ENCODE results near the gene EXOG.

Gene EXOG

GRCh38 chr3:38566215-38566528 is 70.0 kb downstream of the EXOG start:
- TF ChIP-seq TAF1 (IDR thresholded peaks at IDR 0.05; ENCODE audit: borderline replicate concordance, insufficient read depth, low read length), result no peak
- TF ChIP-seq FOXP2 (optimal IDR thresholded peaks at IDR 0.05; ENCODE audit: borderline replicate concordance, extremely low read depth, extremely low read length, insufficient read depth), result no peak
- no peak for TF ChIP-seq REST (IDR thresholded peaks at IDR 0.05; ENCODE audit: insufficient read depth in 1 of 2, low read depth in 2 of 2, low read length in 2 of 2)
- no peak for TF ChIP-seq POLR2AphosphoS5 (IDR thresholded peaks at IDR 0.05; ENCODE audit: low read depth, low read length)
- no peak for TF ChIP-seq SIN3A (IDR thresholded peaks at IDR 0.05; ENCODE audit: borderline replicate concordance, insufficient read depth, low read length)

GRCh38 chr3:38567498-38567897 is 71.4 kb downstream of the EXOG start:
- TF ChIP-seq REST (IDR thresholded peaks at IDR 0.05; ENCODE audit: insufficient read depth in 1 of 2, low read depth in 2 of 2, low read length in 2 of 2), result no peak
- no peak for TF ChIP-seq FOXP2 (optimal IDR thresholded peaks at IDR 0.05; ENCODE audit: borderline replicate concordance, extremely low read depth, extremely low read length, insufficient read depth)
- no peak for TF ChIP-seq TAF1 (IDR thresholded peaks at IDR 0.05; ENCODE audit: borderline replicate concordance, insufficient read depth, low read length)

- TF ChIP-seq SIN3A (IDR thresholded peaks at IDR 0.05; ENCODE audit: borderline replicate concordance, insufficient read depth, low read length), result no peak
- no peak for TF ChIP-seq POLR2AphosphoS5 (IDR thresholded peaks at IDR 0.05; ENCODE audit: low read depth, low read length)
- no peak for TF ChIP-seq TAF1 (IDR thresholded peaks at IDR 0.05; ENCODE audit: borderline replicate concordance, insufficient read depth, low read length)
- TF ChIP-seq REST (IDR thresholded peaks at IDR 0.05; ENCODE audit: insufficient read depth in 1 of 2, low read depth in 2 of 2, low read length in 2 of 2), result no peak
- no peak for TF ChIP-seq FOXP2 (optimal IDR thresholded peaks at IDR 0.05; ENCODE audit: borderline replicate concordance, extremely low read depth, extremely low read length, insufficient read depth)
Observed at GRCh38 chr3:38573111-38573510, 77.0 kb downstream of the EXOG start.

- TF ChIP-seq FOXP2 (optimal IDR thresholded peaks at IDR 0.05; ENCODE audit: borderline replicate concordance, extremely low read depth, extremely low read length, insufficient read depth) (no peak), SIN3A (IDR thresholded peaks at IDR 0.05; ENCODE audit: borderline replicate concordance, insufficient read depth, low read length) (no peak), REST (IDR thresholded peaks at IDR 0.05; ENCODE audit: insufficient read depth in 1 of 2, low read depth in 2 of 2, low read length in 2 of 2) (no peak), TAF1 (IDR thresholded peaks at IDR 0.05; ENCODE audit: borderline replicate concordance, insufficient read depth, low read length) (no peak), POLR2AphosphoS5 (IDR thresholded peaks at IDR 0.05; ENCODE audit: low read depth, low read length) (no peak)
Observed at GRCh38 chr3:38573556-38573955, 77.4 kb downstream of the EXOG start.

All from PFSK-1 (cell line).